Large intestine (tissue), 3 donors: ENCODE results near the gene GLP1R. TPM values are rescaled to one million over a fixed set of nuclear protein-coding genes. Genes with fewer than 3 reads are reported as not detected.
"Not testable (repeated sequence)": the region's sequence is repeated elsewhere in the genome, so short reads cannot be mapped to it uniquely, and the experiment has no call there.

Experiments used
- DNase-seq, 2 donors: peaks; one replicate each; pipeline versions ENCODE4 v3.0.0 to v3.0.0-alpha.2; 2013
- H3K27ac ChIP-seq: one replicate; pipeline ENCODE4 v1.5.1; 2013; ENCODE audit warnings: low read length
- H3K27me3 ChIP-seq: 2 replicates; pipeline ENCODE4 v1.6.1; 2013; ENCODE audit warnings: low read length; ENCODE audit not compliant: control insufficient read depth, insufficient read depth
- H3K36me3 ChIP-seq: 2 replicates; pipeline ENCODE4 v1.6.1; 2013; ENCODE audit warnings: low read length; ENCODE audit not compliant: control insufficient read depth, insufficient read depth
- H3K4me1 ChIP-seq: one replicate; pipeline ENCODE4 v1.6.1; 2013; ENCODE audit warnings: low read length; ENCODE audit not compliant: control insufficient read depth, insufficient read depth
- H3K4me3 ChIP-seq: one replicate; pipeline ENCODE4 v1.5.1; 2013; ENCODE audit warnings: low read length
- H3K9me3 ChIP-seq: one replicate; pipeline ENCODE4 v1.6.1; 2013; ENCODE audit warnings: mild to moderate bottlenecking, low read depth, low read length, moderate library complexity; ENCODE audit not compliant: control insufficient read depth
- WGBS: methylation state at CpG from one replicate; pipeline ENCODE4 v1.1.5; 2013; ENCODE audit warnings: low lambda C conversion rate; ENCODE audit not compliant: insufficient coverage; 5-methylcytosine and 5-hydroxymethylcytosine counted together
- polyA plus RNA-seq: library from polyadenylated mRNA; unstranded; fragments of 120-200 nt; gene quantifications from one replicate; pipeline ENCODE4 v1.2.1, GENCODE V29; 2013

Gene GLP1R
- polyA plus RNA-seq, 1 donor = 0.84 TPM

GRCh38 chr6:39124114-39124513, 75.5 kb downstream of the GLP1R start:
- Histone ChIP-seq H3K4me3 (no peak overlapping the region), H3K9me3 (no peaks in the 10 kb centered on the region), H3K36me3 (no peaks in the 10 kb centered on the region), H3K4me1 (no peaks in the 10 kb centered on the region), H3K27me3 (no peaks in the 10 kb centered on the region), H3K27ac (no peak overlapping the region)
- no peak for DNase-seq

GRCh38 chr6:39128106-39128505, 79.5 kb downstream of the GLP1R start:
- no peak for DNase-seq
- H3K27me3 ChIP-seq = peaks cover 3% of the 10 kb centered on the region

GRCh38 chr6:39128832-39129231, 80.3 kb downstream of the GLP1R start:
- DNase-seq = no peak
- no peaks in the 10 kb centered on the region for H3K4me1 ChIP-seq
- H3K27me3 ChIP-seq = peaks cover 3% of the 10 kb centered on the region
- no peaks in the 10 kb centered on the region for H3K9me3 ChIP-seq
- no peak overlapping the region for H3K4me3 ChIP-seq
- no peaks in the 10 kb centered on the region for H3K36me3 ChIP-seq
- H3K27ac ChIP-seq = no peak overlapping the region

More at GRCh38 chr6:39128106-39128505, 79.5 kb downstream of the GLP1R start:
- no peak overlapping the region for H3K27ac ChIP-seq
- no CpG with 5 or more reads among the region's 3 CpGs for WGBS
- no peak overlapping the region for H3K4me3 ChIP-seq
- no peaks in the 10 kb centered on the region for H3K36me3 ChIP-seq
- no peaks in the 10 kb centered on the region for H3K4me1 ChIP-seq
- H3K9me3 ChIP-seq = no peaks in the 10 kb centered on the region

DNA sequence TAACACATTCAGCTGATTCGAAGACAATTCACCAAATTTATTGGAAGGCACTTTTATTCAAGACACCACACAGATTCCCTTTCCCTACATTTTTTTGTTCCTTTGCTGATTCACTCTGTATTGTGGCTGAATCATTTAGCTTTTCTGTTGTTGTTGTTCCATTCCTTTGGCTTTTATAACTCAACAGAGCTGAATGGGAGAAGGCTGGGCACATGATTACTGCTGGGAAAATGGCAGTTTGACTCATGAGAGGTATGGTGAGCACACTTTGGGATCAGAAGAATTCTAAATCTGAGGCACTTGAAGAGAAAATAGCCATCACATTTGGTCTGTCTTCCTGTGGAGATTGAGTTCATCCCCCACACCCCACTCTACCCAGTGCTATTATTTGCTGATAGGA, 82.1 kb downstream of the GLP1R start:
- no peaks in the 10 kb centered on the region for H3K9me3 ChIP-seq
- no peaks in the 10 kb centered on the region for H3K4me1 ChIP-seq
- no peak for DNase-seq
- no peaks in the 10 kb centered on the region for H3K36me3 ChIP-seq
- peaks cover 3% of the 10 kb centered on the region for H3K27me3 ChIP-seq
- no peak overlapping the region for H3K27ac ChIP-seq
- WGBS = 100% methylated on average over 1 of the region's 1 CpG
- no peak overlapping the region for H3K4me3 ChIP-seq

DNA sequence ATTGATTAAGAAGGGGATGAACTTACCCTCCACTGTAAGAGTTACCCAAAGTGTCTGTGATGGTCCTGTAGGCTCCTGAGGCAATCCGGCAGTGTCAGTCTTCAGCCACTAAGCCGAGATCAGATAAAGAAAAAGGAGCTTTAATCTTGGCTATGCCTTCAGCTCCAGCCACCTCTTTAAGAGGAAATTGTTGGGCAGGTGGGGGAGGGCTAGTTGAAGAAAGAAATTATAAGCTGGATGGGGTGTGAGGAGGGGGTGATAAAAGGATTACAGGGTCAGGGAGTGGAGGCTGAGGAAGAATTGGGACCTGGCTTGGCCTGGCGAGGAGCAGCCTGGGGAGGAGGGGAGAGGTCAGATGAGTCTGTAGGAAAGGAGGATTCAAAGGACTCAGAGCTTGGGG, 86.2 kb downstream of the GLP1R start:
- not testable (repeated sequence) for H3K4me3 ChIP-seq, H3K4me1 ChIP-seq, H3K27me3 ChIP-seq, H3K27ac ChIP-seq, DNase-seq, H3K9me3 ChIP-seq, H3K36me3 ChIP-seq
- no CpG with 5 or more reads among the region's 3 CpGs for WGBS

DNA sequence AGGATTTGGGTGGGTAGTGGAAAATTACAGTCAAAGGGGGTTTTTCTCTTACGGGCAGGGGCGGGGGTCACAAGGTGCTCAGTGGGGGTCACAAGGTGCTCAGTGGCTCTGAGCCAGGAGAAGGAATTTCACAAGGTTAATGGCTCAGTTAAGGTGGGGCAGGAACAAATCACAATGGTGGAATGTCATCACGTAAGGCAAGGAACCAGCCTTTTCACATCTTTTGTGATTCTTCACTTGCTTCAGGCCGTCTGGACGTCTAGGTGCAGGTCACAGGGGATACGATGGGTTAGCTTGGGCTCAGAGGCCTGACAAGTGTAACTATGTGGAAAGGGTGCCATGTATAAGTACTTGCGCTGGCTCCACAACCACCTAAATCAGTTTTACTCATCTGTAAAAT, 87.6 kb downstream of the GLP1R start:
- 100% methylated on average over 1 of the region's 7 CpGs for WGBS
- not testable (repeated sequence) for H3K27me3 ChIP-seq, H3K36me3 ChIP-seq, H3K27ac ChIP-seq, H3K4me3 ChIP-seq, H3K9me3 ChIP-seq, H3K4me1 ChIP-seq, DNase-seq

GRCh38 chr6:39137245-39137644, 88.7 kb downstream of the GLP1R start:
- Histone ChIP-seq H3K4me1 (no peaks in the 10 kb centered on the region), H3K36me3 (no peaks in the 10 kb centered on the region)

More at GRCh38 chr6:39137245-39137644, 88.7 kb downstream of the GLP1R start:
- H3K4me3 ChIP-seq = no peak overlapping the region
- no peaks in the 10 kb centered on the region for H3K27me3 ChIP-seq
- no peaks in the 10 kb centered on the region for H3K9me3 ChIP-seq
- peak in 1 of 2 donors; percentile 44 for DNase-seq
- WGBS = no CpG with 5 or more reads among the region's 2 CpGs
- H3K27ac ChIP-seq = no peak overlapping the region

Other genes with a start within 250 kb of the GLP1R start
- gene SAYSD1, start 66.4 kb downstream of the GLP1R start, polyA plus RNA-seq = 18.6 TPM
- gene KCNK5, start 180.7 kb downstream of the GLP1R start, polyA plus RNA-seq = 31.4 TPM